Loucy (cell line): ENCODE measurements around the gene PDZD8.

Experiments used
- H2AFZ ChIP-seq: fragments of 200-600 bp; sonication (generic); 2 replicates; pipeline ENCODE4 v1.6.0; 2016; ENCODE audit warnings: antibody characterized with exemption, mild to moderate bottlenecking, low read length, moderate library complexity
- H3F3A ChIP-seq: fragments of 200-600 bp; 2 replicates; pipeline ENCODE4 v1.6.0; 2016; ENCODE audit warnings: antibody characterized with exemption, low read depth, mild to moderate bottlenecking
- H3K27me3 ChIP-seq: fragments of 200-600 bp; sonication (generic); 2 replicates; pipeline ENCODE4 v1.6.1; 2014; ENCODE audit warnings: low read length, mild to moderate bottlenecking; ENCODE audit not compliant: insufficient read depth, poor library complexity, severe bottlenecking
- H3K36me3 ChIP-seq: fragments of 200-600 bp; sonication (generic); 2 replicates; pipeline ENCODE4 v1.6.1; 2016; ENCODE audit warnings: low read length; ENCODE audit not compliant: insufficient read depth
- H3K4me1 ChIP-seq: fragments of 200-600 bp; sonication (generic); 2 replicates; pipeline ENCODE4 v1.5.1; 2014; ENCODE audit warnings: low read length, mild to moderate bottlenecking; ENCODE audit not compliant: insufficient read depth, poor library complexity, severe bottlenecking
- H3K4me2 ChIP-seq: fragments of 200-600 bp; sonication (generic); 2 replicates; pipeline ENCODE4 v1.6.0; 2014; ENCODE audit warnings: antibody characterized with exemption, low read length, low read depth, mild to moderate bottlenecking; ENCODE audit not compliant: poor library complexity, severe bottlenecking
- H3K4me3 ChIP-seq: fragments of 200-600 bp; sonication (generic); 2 replicates; pipeline ENCODE4 v1.5.1; 2014; ENCODE audit warnings: low read length, mild to moderate bottlenecking, mixed read lengths; ENCODE audit not compliant: poor library complexity, severe bottlenecking
- H3K79me2 ChIP-seq: fragments of 200-600 bp; sonication (generic); 2 replicates; pipeline ENCODE4 v1.6.1; 2014; ENCODE audit warnings: low read length; ENCODE audit not compliant: insufficient read depth
- H3K9ac ChIP-seq: fragments of 200-600 bp; sonication (generic); 2 replicates; pipeline ENCODE4 v1.6.0; 2014; ENCODE audit warnings: mild to moderate bottlenecking, low read depth, low read length, moderate library complexity; ENCODE audit not compliant: poor library complexity, severe bottlenecking
- H3K9me2 ChIP-seq: fragments of 200-600 bp; sonication (generic); replicated peaks from 2 replicates; pipeline ENCODE4 v1.6.1; 2016; ENCODE audit warnings: low read depth, low read length, mixed read lengths
- H3K9me3 ChIP-seq: fragments of 200-600 bp; sonication (generic); 2 replicates; pipeline ENCODE4 v1.6.1; 2014; ENCODE audit warnings: mild to moderate bottlenecking, antibody characterized with exemption, low read length, low read depth; ENCODE audit not compliant: insufficient read depth
- H4K20me1 ChIP-seq: fragments of 200-600 bp; sonication (generic); 2 replicates; pipeline ENCODE4 v1.6.0; 2014; ENCODE audit warnings: antibody characterized with exemption, low read length, mild to moderate bottlenecking; ENCODE audit not compliant: insufficient read depth, poor library complexity, severe bottlenecking
- EZH2phosphoT487 ChIP-seq: fragments of 200-600 bp; IDR thresholded peaks from 2 replicates; pipeline ENCODE4 v1.6.1; 2018; ENCODE audit warnings: antibody characterized with exemption, mild to moderate bottlenecking, moderate library complexity, borderline replicate concordance
- TF ChIP-seq, protein P1 (sequence below): fragments of 200-600 bp; sonication (generic); conservative IDR thresholded peaks from 2 replicates; pipeline ENCODE4 v1.5.1; 2014; ENCODE audit warnings: mild to moderate bottlenecking, antibody characterized with exemption, low read length

PDZD8 gene

GRCh38 chr10:117300671-117301070 is 74.6 kb downstream of the PDZD8 start:
- Histone ChIP-seq H2AFZ (no peak overlapping the region), H3F3A (peaks cover 18% of the 10 kb centered on the region), H3K9me3 (no peaks in the 10 kb centered on the region; the same call in 1 of the 2 replicates), H3K4me3 (no peak overlapping the region), H3K4me1 (peaks cover 6% of the 10 kb centered on the region), H3K36me3 (peaks cover 95% of the 10 kb centered on the region), H4K20me1 (peaks cover 93% of the 10 kb centered on the region), H3K4me2 (no peak overlapping the region), H3K9ac (no peak overlapping the region), H3K79me2 (peaks cover 100% of the 10 kb centered on the region), H3K9me2 (no peaks in the 10 kb centered on the region), H3K27me3 (no peaks in the 10 kb centered on the region)
- TF ChIP-seq EZH2phosphoT487, result no peak
- TF ChIP-seq, protein P1, sequence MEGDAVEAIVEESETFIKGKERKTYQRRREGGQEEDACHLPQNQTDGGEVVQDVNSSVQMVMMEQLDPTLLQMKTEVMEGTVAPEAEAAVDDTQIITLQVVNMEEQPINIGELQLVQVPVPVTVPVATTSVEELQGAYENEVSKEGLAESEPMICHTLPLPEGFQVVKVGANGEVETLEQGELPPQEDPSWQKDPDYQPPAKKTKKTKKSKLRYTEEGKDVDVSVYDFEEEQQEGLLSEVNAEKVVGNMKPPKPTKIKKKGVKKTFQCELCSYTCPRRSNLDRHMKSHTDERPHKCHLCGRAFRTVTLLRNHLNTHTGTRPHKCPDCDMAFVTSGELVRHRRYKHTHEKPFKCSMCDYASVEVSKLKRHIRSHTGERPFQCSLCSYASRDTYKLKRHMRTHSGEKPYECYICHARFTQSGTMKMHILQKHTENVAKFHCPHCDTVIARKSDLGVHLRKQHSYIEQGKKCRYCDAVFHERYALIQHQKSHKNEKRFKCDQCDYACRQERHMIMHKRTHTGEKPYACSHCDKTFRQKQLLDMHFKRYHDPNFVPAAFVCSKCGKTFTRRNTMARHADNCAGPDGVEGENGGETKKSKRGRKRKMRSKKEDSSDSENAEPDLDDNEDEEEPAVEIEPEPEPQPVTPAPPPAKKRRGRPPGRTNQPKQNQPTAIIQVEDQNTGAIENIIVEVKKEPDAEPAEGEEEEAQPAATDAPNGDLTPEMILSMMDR, result no peak

GRCh38 chr10:117299435-117299834 is 75.8 kb downstream of the PDZD8 start:
- Histone ChIP-seq H3K4me3 (no peak overlapping the region), H2AFZ (no peak overlapping the region), H3K9me2 (no peaks in the 10 kb centered on the region), H3K27me3 (no peaks in the 10 kb centered on the region), H3K4me2 (no peak overlapping the region), H4K20me1 (peaks cover 94% of the 10 kb centered on the region), H3K4me1 (peaks cover 4% of the 10 kb centered on the region), H3F3A (peaks cover 18% of the 10 kb centered on the region), H3K36me3 (peaks cover 94% of the 10 kb centered on the region), H3K9ac (no peak overlapping the region), H3K9me3 (no peaks in the 10 kb centered on the region; the same call in 1 of the 2 replicates), H3K79me2 (peaks cover 100% of the 10 kb centered on the region)
- TF ChIP-seq EZH2phosphoT487, result no peak
- TF ChIP-seq, protein P1, result no peak

GRCh38 chr10:117298219-117298618 is 77.0 kb downstream of the PDZD8 start:
- Histone ChIP-seq H3K79me2 (peaks cover 100% of the 10 kb centered on the region), H3F3A (peaks cover 18% of the 10 kb centered on the region), H3K27me3 (no peaks in the 10 kb centered on the region), H3K36me3 (peaks cover 94% of the 10 kb centered on the region), H3K9me2 (no peaks in the 10 kb centered on the region), H4K20me1 (peaks cover 96% of the 10 kb centered on the region), H3K4me2 (no peak overlapping the region), H3K4me3 (no peak overlapping the region), H3K9ac (no peak overlapping the region), H3K4me1 (peaks cover 10% of the 10 kb centered on the region), H2AFZ (no peak overlapping the region), H3K9me3 (no peaks in the 10 kb centered on the region)
- TF ChIP-seq EZH2phosphoT487, result no peak
- TF ChIP-seq, protein P1, result no peak
